NCI-H82 treated with DMSO at 0.1 percent for 48 hours (cell line): ENCODE results near the gene FBXW10B.
"Not testable (repeated sequence)": the region's sequence is repeated elsewhere in the genome, so short reads cannot be mapped to it uniquely, and the experiment has no call there.

Experiments
- DNase-seq: peaks from one replicate; lab custom pipeline; 2025; ENCODE audit not compliant: unreplicated experiment; lab: John Stamatoyannopoulos, UW

FBXW10B gene

GRCh38 chr17:15630930-15631453, 11.5 kb upstream of the FBXW10B start:
- DNase-seq = not testable (repeated sequence)

GRCh38 chr17:15629991-15630390, 10.5 kb upstream of the FBXW10B start:
- DNase-seq = not testable (repeated sequence)

GRCh38 chr17:15623661-15624209, 4.2 kb upstream of the FBXW10B start:
- not testable (repeated sequence) for DNase-seq

- not testable (repeated sequence) for DNase-seq
Observed at GRCh38 chr17:15623255-15623654, 3.8 kb upstream of the FBXW10B start.

- DNase-seq = not testable (repeated sequence)
Observed at GRCh38 chr17:15622124-15622523, 2.6 kb upstream of the FBXW10B start.

GRCh38 chr17:15616828-15617227, 2.7 kb downstream of the FBXW10B start:
- not testable (repeated sequence) for DNase-seq

- DNase-seq = not testable (repeated sequence)
Observed at GRCh38 chr17:15615850-15616249, 3.7 kb downstream of the FBXW10B start.

- not testable (repeated sequence) for DNase-seq
Observed at GRCh38 chr17:15613111-15613510, 6.4 kb downstream of the FBXW10B start.

GRCh38 chr17:15592960-15593359, 26.5 kb downstream of the FBXW10B start:
- DNase-seq = not testable (repeated sequence)

GRCh38 chr17:15591986-15592385, 27.5 kb downstream of the FBXW10B start:
- DNase-seq = not testable (repeated sequence)

GRCh38 chr17:15590844-15591243, 28.7 kb downstream of the FBXW10B start:
- not testable (repeated sequence) for DNase-seq

- DNase-seq = not testable (repeated sequence)
Observed at GRCh38 chr17:15589544-15590536, 29.7 kb downstream of the FBXW10B start.

- not testable (repeated sequence) for DNase-seq
Observed at GRCh38 chr17:15588017-15588416, 31.5 kb downstream of the FBXW10B start.

GRCh38 chr17:15583313-15583712, 36.2 kb downstream of the FBXW10B start:
- DNase-seq = not testable (repeated sequence)

- not testable (repeated sequence) for DNase-seq
Observed at GRCh38 chr17:15581462-15581861, 38.0 kb downstream of the FBXW10B start.

- DNase-seq = not testable (repeated sequence)
Observed at GRCh38 chr17:15576848-15577247, 42.7 kb downstream of the FBXW10B start.

- not testable (repeated sequence) for DNase-seq
Observed at GRCh38 chr17:15574660-15575059, 44.8 kb downstream of the FBXW10B start.

- DNase-seq = not testable (repeated sequence)
Observed at GRCh38 chr17:15573870-15574269, 45.6 kb downstream of the FBXW10B start.
